IPS-18c (cell line): ENCODE measurements around the gene CAMTA1.
"Not testable (repeated sequence)": the region's sequence is repeated elsewhere in the genome, so short reads cannot be mapped to it uniquely, and the experiment has no call there.

Experiments
- H3K4me3 ChIP-seq: 2 replicates; pipeline ENCODE4 v1.7.0; 2013; ENCODE audit warnings: low read depth, mild to moderate bottlenecking, low read length, moderate library complexity; ENCODE audit not compliant: insufficient read depth
- H3K9me3 ChIP-seq: one replicate; pipeline ENCODE4 v1.6.1; 2013; ENCODE audit warnings: mild to moderate bottlenecking, low read length, moderate library complexity; ENCODE audit not compliant: control insufficient read depth, insufficient read depth

Gene CAMTA1

GRCh38 chr1:7407980-7408770 is 622.9 kb downstream of the CAMTA1 start:
- Histone ChIP-seq H3K9me3 (no peaks in the 10 kb centered on the region), H3K4me3 (no peak overlapping the region)

DNA sequence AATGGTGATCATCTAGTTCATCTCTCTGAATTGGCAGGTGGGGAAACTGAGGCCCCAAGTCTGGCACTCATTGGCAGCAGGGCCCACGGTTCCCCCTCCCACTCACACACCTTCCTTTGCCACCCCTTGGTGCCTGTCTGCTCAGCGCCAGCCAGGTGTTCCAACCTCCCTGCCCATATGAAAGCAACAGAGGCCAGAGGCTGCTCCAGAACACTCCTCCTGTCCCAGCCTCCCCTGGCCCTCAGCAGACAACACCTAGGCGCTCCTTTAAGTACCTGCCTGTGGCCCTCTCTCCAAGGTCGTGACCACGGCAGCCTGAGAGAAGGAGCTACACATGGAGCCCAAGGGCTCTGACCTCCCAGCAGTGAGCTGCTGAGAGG is 623.5 kb downstream of the CAMTA1 start:
- H3K9me3 ChIP-seq: no peaks in the 10 kb centered on the region

GRCh38 chr1:7409278-7409677 is 624.0 kb downstream of the CAMTA1 start:
- Histone ChIP-seq H3K9me3 (no peaks in the 10 kb centered on the region), H3K4me3 (no peak overlapping the region)

More for the DNA sequence above, 623.5 kb downstream of the CAMTA1 start:
- no peak overlapping the region for H3K4me3 ChIP-seq

- Histone ChIP-seq H3K4me3 (no peak overlapping the region), H3K9me3 (no peaks in the 10 kb centered on the region)
These were observed 624.9 kb downstream of the CAMTA1 start for GRCh38 chr1:7410156-7410555.

- not testable (repeated sequence) for H3K9me3 ChIP-seq, H3K4me3 ChIP-seq
These were observed 632.4 kb downstream of the CAMTA1 start for GRCh38 chr1:7417618-7418017.

- H3K9me3 ChIP-seq: peaks cover 4% of the 10 kb centered on the region
- no peak overlapping the region for H3K4me3 ChIP-seq
These were observed 633.3 kb downstream of the CAMTA1 start for GRCh38 chr1:7418442-7419080.

DNA sequence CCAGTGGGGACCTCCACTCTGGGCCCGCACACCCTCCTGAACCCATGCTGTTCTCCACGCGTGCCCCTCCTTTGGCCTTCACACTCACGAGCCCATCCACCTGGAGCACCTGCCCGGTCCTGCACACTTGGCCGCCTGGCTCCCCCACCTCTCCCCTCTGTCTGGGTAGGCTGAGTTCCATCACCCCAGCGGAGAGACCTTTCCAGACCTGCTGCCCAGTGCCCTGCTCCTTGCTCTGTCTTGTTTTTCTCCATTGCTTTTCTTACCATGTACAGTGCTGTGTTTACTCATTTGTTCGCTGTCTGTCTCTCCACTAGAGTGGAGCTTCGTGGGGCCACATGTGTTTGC is 634.8 kb downstream of the CAMTA1 start:
- Histone ChIP-seq H3K9me3 (peaks cover 4% of the 10 kb centered on the region), H3K4me3 (no peak overlapping the region)

GRCh38 chr1:7420470-7421100 is 635.3 kb downstream of the CAMTA1 start:
- Histone ChIP-seq H3K4me3 (no peak overlapping the region), H3K9me3 (peaks cover 4% of the 10 kb centered on the region)

- peaks cover 4% of the 10 kb centered on the region for H3K9me3 ChIP-seq
- no peak overlapping the region for H3K4me3 ChIP-seq
These were observed 636.3 kb downstream of the CAMTA1 start for GRCh38 chr1:7421471-7422075.

- Histone ChIP-seq H3K9me3 (peaks cover 4% of the 10 kb centered on the region), H3K4me3 (no peak overlapping the region)
These were observed 636.8 kb downstream of the CAMTA1 start for GRCh38 chr1:7422081-7422480.

GRCh38 chr1:7422561-7422960 is 637.3 kb downstream of the CAMTA1 start:
- Histone ChIP-seq H3K4me3 (no peak overlapping the region), H3K9me3 (peaks cover 3% of the 10 kb centered on the region)

GRCh38 chr1:7422966-7423365 is 637.7 kb downstream of the CAMTA1 start:
- H3K9me3 ChIP-seq: no peaks in the 10 kb centered on the region
- H3K4me3 ChIP-seq: no peak overlapping the region

- Histone ChIP-seq H3K4me3 (no peak overlapping the region), H3K9me3 (no peaks in the 10 kb centered on the region)
These were observed 639.2 kb downstream of the CAMTA1 start for GRCh38 chr1:7424352-7424890.

DNA sequence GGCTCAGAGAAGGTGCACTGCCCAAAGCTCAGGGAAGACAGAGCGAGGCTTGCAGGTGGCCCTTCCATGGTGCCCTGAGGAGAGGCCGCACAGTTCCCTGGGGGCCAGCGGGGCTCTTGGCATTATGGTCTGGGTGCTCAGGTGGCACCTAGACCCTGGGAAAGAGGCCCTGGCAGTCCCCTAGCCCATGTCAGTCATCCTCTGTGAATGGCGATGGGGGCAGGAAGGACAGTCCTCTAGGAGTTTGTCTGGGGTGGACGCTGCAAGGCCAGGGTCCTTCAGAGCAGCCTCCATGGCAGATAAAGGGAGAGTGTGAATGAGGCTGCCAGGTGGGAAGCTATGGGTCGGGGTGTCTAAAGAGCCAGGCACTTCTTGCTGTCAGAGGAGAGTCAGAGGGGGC is 640.0 kb downstream of the CAMTA1 start:
- Histone ChIP-seq H3K4me3 (no peak overlapping the region), H3K9me3 (no peaks in the 10 kb centered on the region)

- Histone ChIP-seq H3K9me3 (no peaks in the 10 kb centered on the region), H3K4me3 (no peak overlapping the region)
These were observed 640.5 kb downstream of the CAMTA1 start for GRCh38 chr1:7425771-7426170.

DNA sequence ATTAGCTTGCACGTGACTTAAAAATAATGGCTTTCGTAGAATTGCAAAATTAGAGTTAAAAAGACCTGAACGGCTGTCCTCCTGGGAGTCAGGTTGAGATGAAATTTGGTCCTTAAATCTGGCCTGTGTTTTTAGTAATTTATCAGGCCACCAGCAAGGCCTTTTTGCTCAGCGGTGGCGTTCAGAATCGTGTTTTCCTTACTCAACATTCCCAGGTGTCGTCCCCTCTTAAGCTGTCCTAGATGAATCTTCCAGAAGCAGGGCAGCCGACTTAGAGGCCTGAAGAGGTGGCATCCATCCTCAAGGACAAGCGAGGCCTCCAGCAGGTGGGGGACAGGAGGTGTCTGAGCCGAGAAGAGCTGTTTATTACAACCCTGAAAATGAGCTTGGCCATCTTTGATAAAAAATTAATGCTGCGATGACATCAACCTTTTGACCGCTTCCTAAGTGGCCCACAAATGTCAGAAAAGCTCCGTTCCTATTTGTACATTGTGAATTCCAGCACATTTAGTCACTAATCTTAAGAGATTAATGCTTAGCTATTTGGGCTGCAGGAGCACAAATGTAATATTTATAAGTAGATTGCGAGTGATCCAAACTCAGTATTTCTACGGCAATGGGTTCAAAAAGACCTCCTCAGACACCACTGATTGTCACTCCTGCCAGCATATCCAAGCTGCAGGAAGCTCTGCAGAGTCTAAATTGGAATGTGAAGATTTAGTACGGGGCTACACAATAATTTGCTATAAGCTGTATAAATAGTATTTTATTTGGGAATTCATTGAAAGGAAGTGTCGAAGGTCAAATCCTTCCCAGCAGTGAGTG is 641.7 kb downstream of the CAMTA1 start:
- no peak overlapping the region for H3K4me3 ChIP-seq
- H3K9me3 ChIP-seq: no peaks in the 10 kb centered on the region
